GM18499 (cell line): Measurements from ENCODE around the gene FHIT.
"Not testable (repeated sequence)": the region's sequence is repeated elsewhere in the genome, so short reads cannot be mapped to it uniquely, and the experiment has no call there.

ENCODE experiments used
- ATAC-seq: cut with Tn5 transposase; IDR thresholded peaks from one replicate; pipeline ENCODE4 v1.9.1; 2021; ENCODE audit warnings: moderate number of reproducible peaks; ENCODE audit not compliant: insufficient read depth, unreplicated experiment

FHIT gene

DNA sequence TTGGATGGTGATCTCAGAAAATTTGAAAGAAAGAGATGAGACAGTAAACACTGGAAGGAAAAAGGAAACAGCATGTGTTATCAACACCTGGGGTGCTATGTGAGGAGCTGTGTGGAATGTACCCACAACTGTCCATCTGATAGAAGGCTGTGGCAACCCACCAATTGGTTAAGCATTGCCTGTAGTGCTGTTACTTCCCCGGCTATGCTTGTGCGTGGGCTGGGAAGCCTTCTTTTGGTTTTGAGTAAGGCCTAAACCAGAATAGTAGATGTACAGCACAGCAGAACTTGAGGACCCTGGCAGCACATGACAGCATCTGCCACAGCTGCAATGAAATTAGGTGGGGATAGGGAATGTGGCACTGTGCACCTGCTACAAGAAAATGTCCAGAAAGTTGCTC lies 184.5 kb downstream of the FHIT start:
- no peak for ATAC-seq

GRCh38 chr3:61066222-61066621 lies 185.0 kb downstream of the FHIT start:
- ATAC-seq, result not testable (repeated sequence)

DNA sequence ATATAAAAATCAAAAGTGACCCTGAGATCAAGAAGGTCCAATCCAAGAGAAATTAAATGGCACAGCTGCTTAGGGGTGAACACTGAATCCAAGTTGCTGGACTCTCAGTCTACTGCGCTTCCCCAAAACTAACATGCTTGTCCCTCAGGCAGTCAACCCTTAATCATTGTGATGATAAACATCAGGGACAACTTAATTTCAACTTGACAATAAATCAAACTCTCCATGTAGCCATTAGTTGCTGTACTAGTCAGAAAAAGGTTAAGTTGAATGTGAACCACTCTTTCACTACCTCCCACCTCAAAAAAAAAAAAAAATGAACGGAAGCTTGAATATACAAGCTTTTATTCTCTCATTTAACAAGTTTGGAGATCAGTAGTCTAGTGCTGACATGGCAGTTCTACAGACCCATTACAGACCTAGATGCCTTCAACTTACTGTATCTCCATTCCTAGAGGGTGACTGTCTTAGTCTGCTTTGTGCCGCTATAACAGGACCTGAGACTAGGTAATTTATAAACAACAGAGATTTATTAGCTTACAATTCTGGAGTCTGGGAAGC lies 185.7 kb downstream of the FHIT start:
- ATAC-seq, result no peak

DNA sequence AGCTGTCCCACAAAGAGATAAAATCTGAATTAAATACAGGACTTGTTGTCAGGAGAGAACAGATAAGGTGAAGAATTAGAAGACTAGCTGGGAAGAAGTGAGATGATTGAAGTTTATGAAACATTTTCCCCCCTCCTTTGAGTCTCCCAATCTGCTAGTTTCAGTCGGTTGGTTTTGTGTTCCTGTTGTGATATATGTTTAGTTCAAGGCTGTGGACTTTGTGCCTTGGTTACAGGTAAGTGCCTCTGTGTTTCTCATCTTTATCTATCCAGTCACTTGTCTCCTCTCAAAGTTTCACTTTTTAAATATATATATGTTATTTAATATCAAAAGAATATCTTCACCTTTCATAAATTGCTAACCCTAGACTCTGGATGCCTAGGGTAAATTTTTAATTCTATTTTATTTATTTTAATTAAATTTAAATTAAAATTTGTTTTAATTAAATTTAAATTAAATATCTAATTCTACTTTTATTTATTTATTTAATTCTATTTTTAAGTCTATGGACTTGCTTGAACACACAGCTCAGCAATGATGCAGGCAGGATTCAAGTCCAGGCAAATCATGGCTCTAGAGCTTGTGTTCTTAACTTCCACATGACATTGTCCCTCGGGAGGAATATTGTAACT lies 190.0 kb downstream of the FHIT start:
- no peak for ATAC-seq

DNA sequence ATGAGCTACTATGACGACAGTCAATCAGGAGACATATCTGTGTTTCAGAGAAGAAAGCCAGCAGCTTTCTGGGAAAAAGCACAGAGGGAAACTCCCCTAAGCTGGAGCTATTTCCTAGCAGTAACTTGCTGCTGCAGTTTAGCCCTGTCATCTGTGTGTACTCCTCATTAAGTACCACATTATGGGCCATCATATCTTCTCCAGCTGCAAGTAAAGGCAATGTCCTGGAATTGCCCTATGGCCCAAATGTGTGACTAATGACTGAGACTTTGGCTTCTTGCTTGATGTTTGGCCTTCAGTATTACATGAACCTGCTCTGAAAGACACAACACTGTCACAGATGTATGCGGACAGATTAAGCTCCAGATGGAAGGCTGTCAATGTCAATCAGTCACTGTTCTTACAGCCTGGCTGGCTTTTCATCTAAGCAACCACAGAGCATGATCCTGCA lies 190.8 kb downstream of the FHIT start:
- no peak for ATAC-seq

DNA sequence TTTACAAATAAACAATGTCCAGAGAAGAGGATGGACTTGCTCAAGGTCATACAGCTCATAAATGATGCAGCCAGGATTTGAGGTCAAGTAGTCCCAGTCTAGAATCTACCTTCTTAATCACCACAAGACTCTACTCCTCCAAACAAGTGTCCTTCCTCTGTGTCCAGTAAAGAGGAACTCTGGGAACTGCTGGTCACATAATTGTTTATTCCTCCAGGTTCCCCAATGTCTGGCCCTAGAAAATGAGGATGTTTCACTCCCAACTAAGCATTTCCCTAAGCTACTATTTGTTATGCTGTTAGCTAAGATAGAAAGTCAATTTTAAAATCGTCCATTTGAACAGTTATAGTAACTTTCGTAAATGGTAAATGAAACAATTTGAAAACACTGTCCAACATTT lies 192.4 kb downstream of the FHIT start:
- ATAC-seq, result no peak

DNA sequence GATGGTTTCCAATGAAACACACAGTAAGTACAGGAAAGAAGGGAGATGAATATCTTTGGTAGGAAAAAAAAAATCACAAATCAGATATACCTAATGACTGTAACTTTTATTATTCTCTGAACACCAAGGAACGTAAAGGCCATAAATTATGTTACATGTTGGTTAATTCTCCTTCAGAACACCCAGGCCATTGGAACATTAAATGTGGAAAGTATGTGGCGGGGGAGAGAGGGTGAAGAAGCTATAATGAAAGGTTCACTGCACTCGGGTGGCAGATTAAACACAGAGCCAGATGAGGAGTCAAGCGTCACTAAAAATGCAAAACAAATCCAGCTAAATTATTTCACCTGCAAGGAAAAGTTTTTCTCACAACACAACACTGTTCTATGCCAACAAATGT lies 193.8 kb downstream of the FHIT start:
- no peak for ATAC-seq

- ATAC-seq, result no peak
These were observed 195.8 kb downstream of the FHIT start for GRCh38 chr3:61055447-61055846.

DNA sequence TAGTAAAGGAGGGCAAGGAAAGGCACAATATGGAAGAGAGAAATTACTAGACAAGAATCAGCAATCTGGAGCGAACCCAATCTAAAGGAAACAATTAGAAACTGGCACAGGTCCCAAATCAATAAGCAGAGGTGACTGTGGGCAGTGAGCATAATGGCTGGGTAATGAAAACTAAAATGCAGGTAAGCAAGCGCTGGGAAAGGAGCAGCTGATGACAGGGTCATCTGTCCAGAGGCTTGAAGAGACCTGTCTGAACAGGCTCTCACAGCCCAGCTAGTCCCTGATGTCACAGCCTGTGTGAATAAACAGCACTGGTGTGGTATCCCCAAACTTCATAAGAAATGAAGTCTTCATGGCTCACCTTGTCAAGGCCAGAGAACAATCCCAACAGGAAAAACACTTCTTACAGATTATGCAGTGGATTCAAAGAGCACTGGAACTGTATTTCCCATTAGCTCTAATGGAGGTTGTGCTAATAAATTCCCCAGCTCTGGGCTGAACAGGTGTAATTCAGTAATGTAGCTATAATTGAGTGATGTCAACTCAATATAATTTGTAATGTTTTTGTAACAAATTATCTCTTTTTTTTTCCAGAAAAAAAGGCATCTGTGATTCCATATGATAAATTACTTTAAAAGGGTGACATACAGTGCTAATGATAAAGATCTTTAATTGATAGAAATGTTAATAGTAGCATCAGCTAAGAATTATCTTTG lies 197.3 kb downstream of the FHIT start:
- ATAC-seq, result no peak

GRCh38 chr3:61052851-61053250 lies 198.4 kb downstream of the FHIT start:
- ATAC-seq, result no peak

DNA sequence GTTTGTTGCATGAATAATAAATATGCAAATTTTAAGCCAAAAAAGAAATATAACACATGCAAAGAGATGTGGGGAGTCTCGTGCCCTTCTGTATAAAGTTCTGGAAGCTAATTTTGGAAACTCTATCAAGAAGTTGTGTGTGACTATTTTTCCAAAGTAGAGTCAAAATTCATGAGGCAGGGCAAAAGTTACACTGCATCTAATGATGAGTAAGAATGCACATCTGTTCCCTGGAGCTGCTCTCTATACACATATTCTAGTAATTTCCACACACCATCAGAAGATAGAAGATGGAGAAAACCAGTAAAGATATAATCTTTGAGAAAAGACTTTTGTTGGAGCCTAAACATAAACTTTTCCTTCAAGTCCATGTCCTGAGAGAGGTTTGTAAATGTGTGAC lies 199.6 kb downstream of the FHIT start:
- no peak for ATAC-seq

DNA sequence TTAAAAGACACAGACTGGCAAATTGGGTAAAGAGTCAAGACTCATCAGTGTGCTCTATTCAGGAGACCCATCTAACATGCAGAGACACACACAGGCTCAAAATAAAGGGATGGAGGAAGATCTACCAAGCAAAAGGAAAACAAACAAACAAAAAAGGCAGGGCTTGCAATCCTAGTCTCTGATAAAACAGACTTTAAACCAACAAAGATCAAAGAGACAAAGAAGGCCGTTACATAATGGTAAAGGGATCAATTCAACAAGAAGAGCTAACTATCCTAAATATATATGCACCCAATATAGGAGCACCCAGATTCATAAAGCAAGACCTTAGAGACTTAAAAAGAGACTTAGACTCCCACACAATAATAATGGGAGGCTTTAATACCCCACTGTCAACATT lies 206.1 kb downstream of the FHIT start:
- not testable (repeated sequence) for ATAC-seq

- ATAC-seq, result no peak
These were observed 208.1 kb downstream of the FHIT start for GRCh38 chr3:61043156-61043555.

DNA sequence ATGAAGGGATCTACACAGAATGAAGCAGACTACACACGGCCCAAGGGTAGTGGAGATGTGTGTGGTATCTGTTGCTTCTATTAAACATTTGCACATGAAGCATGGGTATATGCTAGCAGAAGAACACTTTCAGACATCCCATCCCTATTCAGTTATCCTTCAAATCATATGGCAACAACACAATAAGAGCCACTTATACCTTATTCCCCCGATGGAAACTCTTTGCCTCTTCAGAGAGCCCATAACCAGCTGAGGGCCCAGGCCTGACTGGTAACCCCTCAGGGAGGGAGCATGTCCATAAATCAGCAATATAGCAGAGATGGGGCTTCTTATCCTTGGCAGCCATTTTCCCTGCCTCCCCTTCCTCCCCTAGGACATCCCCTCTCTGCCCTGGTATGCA lies 210.6 kb downstream of the FHIT start:
- ATAC-seq, result no peak

DNA sequence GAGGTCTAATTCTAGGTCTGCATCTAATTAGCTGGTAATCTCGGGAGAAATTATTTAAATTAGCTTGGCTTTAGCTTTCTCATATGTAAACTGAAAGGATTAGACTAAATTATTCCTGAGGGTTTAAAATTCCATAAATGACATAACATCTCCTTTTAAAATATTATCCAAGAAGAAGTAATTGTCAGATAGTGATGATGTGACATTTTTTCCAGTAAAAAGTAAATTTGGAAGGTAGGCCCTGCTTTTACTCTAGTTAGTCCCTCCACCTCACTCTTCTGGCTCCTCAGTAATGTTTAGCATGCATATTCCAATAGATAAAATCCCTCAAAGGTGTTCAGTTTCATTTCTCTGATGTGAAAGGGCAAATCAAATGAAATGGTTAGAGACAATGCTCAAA lies 215.7 kb downstream of the FHIT start:
- no peak for ATAC-seq

GRCh38 chr3:61032991-61033390 lies 218.3 kb downstream of the FHIT start:
- ATAC-seq, result no peak

DNA sequence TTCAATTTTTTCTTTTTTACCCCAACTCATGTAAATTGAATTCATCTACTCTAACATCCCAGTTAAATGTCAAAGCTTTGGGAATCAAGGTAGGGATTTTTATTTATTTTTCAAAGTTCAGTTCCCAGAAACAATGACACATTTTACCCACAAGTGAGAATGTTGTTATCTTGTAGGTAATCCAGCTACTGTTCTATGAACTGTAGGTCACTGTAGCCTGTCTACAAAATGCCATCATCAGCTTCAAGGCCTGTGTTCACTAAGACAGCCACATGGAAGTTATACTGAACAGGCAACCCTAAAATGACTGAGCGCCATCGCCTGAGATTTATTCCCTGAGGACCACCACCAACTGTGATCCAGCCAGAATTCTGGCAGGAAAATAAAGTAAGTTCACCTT lies 219.7 kb downstream of the FHIT start:
- ATAC-seq, result no peak

DNA sequence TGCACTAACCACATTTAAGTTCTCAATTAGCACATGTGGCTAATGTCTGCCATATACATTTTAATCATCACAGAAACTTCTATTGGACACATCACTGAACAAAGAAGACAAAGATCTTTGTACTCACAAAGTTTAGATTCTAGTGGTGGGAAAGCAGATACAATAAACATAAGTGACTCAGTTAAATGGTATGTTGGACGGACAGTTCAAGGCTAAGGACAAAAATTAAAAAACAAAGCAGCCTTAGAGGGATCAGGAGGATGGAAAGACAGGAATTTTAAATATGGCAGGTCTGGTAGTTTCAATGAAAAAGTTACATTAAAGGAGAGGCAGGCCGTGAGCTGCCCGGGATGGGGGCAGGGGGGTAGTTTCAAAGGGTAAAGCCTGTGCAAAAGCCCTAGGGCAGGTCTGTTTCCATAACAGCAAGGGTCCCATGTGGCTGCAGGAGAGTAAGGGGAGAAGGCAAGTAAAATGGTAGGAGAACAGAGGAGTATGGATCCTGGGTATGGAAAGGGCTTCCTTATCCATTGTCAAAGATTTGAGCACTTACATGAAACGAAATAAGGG lies 220.7 kb downstream of the FHIT start:
- no peak for ATAC-seq

DNA sequence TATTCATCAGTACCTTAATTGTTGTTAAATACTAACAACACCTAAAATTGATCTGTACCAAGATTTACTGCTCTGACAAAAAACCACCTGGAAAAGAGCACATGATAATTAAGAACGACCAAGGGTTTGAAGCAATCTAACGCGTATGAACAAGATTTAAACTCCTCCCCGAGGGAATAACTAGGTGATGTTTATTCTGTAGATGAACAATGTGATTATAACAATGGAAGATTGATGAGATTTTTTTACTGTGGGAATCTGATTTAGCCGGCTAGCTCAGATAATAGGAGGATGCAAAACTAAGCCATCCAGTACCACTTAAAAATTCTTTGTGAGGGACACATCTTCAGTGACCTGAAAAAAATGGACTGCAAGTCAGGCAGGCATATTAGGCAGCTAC lies 222.1 kb downstream of the FHIT start:
- no peak for ATAC-seq

- ATAC-seq, result no peak
These were observed 232.4 kb downstream of the FHIT start for GRCh38 chr3:61018807-61019206.

GRCh38 chr3:61017028-61017427 lies 234.2 kb downstream of the FHIT start:
- ATAC-seq, result not testable (repeated sequence)
